ENCODE data around the gene ATXN7L2. TPM values are rescaled to one million over a fixed set of nuclear protein-coding genes. Genes with fewer than 3 reads are reported as not detected.

Gene ATXN7L2
- total RNA-seq, 1 experiment from 2014 or later = 17.3 TPM

GRCh38 chr1:109531380-109531779 is 47.7 kb downstream of the ATXN7L2 start:
- no peak overlapping the region for H3K27ac ChIP-seq (ENCODE audit: insufficient read length, low read depth, low read length)
- H3K36me3 Mint-ChIP-seq (ENCODE audit: insufficient read depth in 1 of 3, low read depth in 3 of 3) = no peaks in the 10 kb centered on the region
- no peak overlapping the region for H4K8ac ChIP-seq (replicated peaks; ENCODE audit: insufficient read length, low read depth, low read length)
- H3K23ac ChIP-seq (ENCODE audit: insufficient read length, low read depth, low read length) = no peak overlapping the region
- H3K27me3 Mint-ChIP-seq (ENCODE audit: low read depth) = peaks cover 15% of the 10 kb centered on the region
- H2BK120ac ChIP-seq (ENCODE audit: low read depth, low read length, poor library complexity, severe bottlenecking) = no peak overlapping the region
- no peak overlapping the region for H3K4me3 Mint-ChIP-seq
- DNase-seq = no peak
- H3K4ac ChIP-seq (ENCODE audit: low read depth, low read length) = no peak overlapping the region
- no peak overlapping the region for H3K14ac ChIP-seq (ENCODE audit: insufficient read depth, low read length)
- H3K79me2 ChIP-seq (ENCODE audit: insufficient read depth, low read length) = no peaks in the 10 kb centered on the region
- no peaks in the 10 kb centered on the region for H3K4me1 ChIP-seq (ENCODE audit: insufficient read depth, low read length)
- H3K18ac ChIP-seq (ENCODE audit: insufficient read length, low read depth, low read length) = no peak overlapping the region
- no peak overlapping the region for H3K9ac ChIP-seq (ENCODE audit: extremely low read depth, insufficient read length, low read length)
- TF ChIP-seq CTCF (conservative IDR thresholded peaks at IDR 0.05) = no peak
- no peak overlapping the region for H2AFZ ChIP-seq (ENCODE audit: low read length)
- H4K20me1 ChIP-seq (ENCODE audit: control insufficient read depth, insufficient read depth, insufficient read length) = no peaks in the 10 kb centered on the region
- H3T11ph ChIP-seq (ENCODE audit: low read length) = no peak overlapping the region
- H2AK5ac ChIP-seq (ENCODE audit: insufficient read length, low read length) = no peak overlapping the region
- no peaks in the 10 kb centered on the region for H3K9me3 ChIP-seq (ENCODE audit: control insufficient read depth, low read depth, low read length)
- no peak overlapping the region for H2BK15ac ChIP-seq (ENCODE audit: low read depth, low read length)
- H2BK12ac ChIP-seq (ENCODE audit: insufficient read length, low read depth, low read length) = no peak overlapping the region
- peaks cover 4% of the 10 kb centered on the region for H3K23me2 ChIP-seq (ENCODE audit: insufficient read length, low read depth, low read length, poor library complexity, severe bottlenecking)
- H3K27me3 ChIP-seq (ENCODE audit: insufficient read depth, low read length) = no peaks in the 10 kb centered on the region
- H3K56ac ChIP-seq (ENCODE audit: insufficient read length, low read depth, low read length) = no peak overlapping the region
- WGBS (ENCODE audit: extremely low coverage, insufficient read length, low lambda C conversion rate) = no CpG with 5 or more reads among the region's 4 CpGs
- H4K91ac ChIP-seq (ENCODE audit: insufficient read length, low read depth, low read length) = no peak overlapping the region
- H3K9me3 Mint-ChIP-seq = no peaks in the 10 kb centered on the region; a peak in 1 of 5 replicates
- H3K4me1 Mint-ChIP-seq = peaks cover 4 to 8% of the 10 kb centered on the region in 2 experiments
- H2BK20ac ChIP-seq (ENCODE audit: low read depth, low read length, poor library complexity, severe bottlenecking) = no peak overlapping the region
- H3K79me1 ChIP-seq (ENCODE audit: insufficient read depth, low read depth, low read length, poor library complexity, severe bottlenecking) = no peaks in the 10 kb centered on the region
- no peak overlapping the region for H4K5ac ChIP-seq (ENCODE audit: insufficient read length, low read depth, low read length)
- H3K27ac Mint-ChIP-seq = no peak overlapping the region; a peak in 1 of 7 replicates
- no peak overlapping the region for H3K4me2 ChIP-seq (ENCODE audit: insufficient read depth, insufficient read length, low read length)
- H2BK5ac ChIP-seq (ENCODE audit: insufficient read length, low read length) = no peak overlapping the region

All from H9 (cell line).